GM21619 (cell line): Measurements from ENCODE around the gene AHNAK.
A peak's percentile ranks its signal among the peaks of the same experiment; 100 is the strongest.

Experiments
- ATAC-seq: cut with Tn5 transposase; IDR thresholded peaks from one replicate; pipeline ENCODE4 v1.9.1; 2021; ENCODE audit not compliant: unreplicated experiment

AHNAK gene

DNA sequence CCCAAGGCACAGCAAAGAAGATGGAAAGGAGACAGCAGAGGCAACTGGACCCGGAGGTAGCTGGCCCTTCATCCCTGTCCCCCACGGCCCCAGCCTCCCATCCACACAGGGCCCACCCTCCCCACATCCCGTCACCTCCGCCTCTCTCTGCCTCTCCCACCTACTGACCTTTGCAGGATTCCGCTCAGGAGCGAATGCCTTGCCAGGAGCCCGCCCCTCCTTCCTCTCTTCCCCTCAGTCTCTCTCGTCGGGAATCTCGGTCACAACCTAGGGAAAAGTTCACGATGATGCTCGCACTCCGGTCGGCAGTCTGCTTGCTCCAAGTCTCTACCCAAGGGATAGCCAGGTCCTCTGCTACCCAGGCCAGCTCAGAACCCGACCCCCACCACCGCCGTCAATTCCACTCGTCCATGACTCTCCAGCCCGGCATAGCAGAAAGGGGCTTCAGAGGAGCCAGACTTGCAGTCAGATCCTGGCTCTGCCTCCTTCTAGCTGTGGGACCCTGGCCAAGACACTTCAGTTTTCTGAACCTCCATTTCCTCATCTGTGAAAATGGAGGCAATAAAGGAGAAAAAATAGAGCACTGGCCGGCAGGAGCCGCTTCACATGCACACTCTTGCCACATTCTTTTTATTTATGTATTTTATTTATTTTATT is 10.2 kb downstream of the AHNAK start:
- no peak for ATAC-seq

GRCh38 chr11:62535802-62536201 is 10.8 kb downstream of the AHNAK start:
- ATAC-seq = no peak

DNA sequence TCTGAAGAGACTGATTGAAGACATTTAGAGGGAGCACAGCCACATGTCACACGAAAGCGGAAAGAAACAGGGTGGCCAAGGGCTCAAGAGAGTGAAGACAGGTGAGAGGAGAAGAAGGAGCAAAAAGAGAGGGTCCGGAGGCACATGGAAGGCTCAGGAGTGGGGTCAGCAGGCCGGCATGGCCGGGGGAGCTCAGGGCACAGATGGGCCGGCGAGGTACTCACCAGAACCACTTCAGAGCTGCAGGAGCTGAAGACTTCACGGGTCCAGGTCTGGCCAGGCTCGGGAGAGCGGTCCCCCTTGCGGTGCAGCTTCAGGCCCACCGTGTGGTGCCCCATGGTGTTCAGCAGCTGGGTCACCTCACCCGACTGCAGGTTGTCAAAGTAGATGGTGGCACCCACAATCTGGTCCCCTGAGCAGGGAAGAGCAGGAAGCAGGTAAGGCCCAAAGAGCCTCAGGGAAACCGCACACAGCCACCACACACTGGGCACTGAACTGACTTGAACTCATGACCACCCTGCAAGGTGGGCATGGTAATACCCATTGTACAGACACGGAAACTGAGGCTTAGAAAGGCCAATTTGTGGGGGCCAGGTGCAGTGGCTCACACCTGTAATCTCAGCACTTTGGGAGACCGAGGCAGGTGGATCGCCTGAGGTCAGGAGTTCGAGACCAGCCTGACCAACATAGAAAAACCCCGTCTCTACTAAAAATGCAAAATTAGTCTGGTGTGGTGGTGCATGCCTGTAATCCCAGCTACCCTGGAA is 11.6 kb downstream of the AHNAK start:
- ATAC-seq = no peak

GRCh38 chr11:62532096-62532495 is 14.5 kb downstream of the AHNAK start:
- no peak for ATAC-seq

- no peak for ATAC-seq
Observed at GRCh38 chr11:62516736-62517371, 29.8 kb downstream of the AHNAK start.

GRCh38 chr11:62514151-62514550 is 32.5 kb downstream of the AHNAK start:
- peak; percentile 78 for ATAC-seq

DNA sequence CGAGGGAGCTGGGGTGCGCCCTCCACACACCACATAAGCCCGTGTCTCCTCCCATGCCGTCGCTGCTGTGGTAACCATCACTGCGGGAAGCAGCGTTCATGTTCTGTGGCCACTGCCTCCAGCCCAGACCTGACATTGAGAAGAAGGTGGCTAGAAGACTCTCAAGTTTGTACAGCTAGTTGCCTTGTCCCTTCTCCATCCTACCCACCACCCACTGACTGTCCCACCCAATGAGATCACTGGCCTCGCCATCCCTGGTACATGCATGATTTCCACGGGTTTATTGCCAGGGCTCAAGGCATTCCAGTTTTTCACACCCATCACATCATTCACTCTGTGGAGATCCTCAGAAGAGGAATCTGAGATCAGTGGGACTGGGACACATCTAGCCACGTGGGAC is 33.0 kb downstream of the AHNAK start:
- no peak for ATAC-seq

- ATAC-seq = no peak
Observed at GRCh38 chr11:62512961-62513360, 33.6 kb downstream of the AHNAK start.

GRCh38 chr11:62508336-62509058 is 38.1 kb downstream of the AHNAK start:
- no peak for ATAC-seq

GRCh38 chr11:62507125-62507422 is 39.5 kb downstream of the AHNAK start:
- ATAC-seq = no peak

- ATAC-seq = no peak
Observed at GRCh38 chr11:62506413-62507124, 40.0 kb downstream of the AHNAK start.

DNA sequence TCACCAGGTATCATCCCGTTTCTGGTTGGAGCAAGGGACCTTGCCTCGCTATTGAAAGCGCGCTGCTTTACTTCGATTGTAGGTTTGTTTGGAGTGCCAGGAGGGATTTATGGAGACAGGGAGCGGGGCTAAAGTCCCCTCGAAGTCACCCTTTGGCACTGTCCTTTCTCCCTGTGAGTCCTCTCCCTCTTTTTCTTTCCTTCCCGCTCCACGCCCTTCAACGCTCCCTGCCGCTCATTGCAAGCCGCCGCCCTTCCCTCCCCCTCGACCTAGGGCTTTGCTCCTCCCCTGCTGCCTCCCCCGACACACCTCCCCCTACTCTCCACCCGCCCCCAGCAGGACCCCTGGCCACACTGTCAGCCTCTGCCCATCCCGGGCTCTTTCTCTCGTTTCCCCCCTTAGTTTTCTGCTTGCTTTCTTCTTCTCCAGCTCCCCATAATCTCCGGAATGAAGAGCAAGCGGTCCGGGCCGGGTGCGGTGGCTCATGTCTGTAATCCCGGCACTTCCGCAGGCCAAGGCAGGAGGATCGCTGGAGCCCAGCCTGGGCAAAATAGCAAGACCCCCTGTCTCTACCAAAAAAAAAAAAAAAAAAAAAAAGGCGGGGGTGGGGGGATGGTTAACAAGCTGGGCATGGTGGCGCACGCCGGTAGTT is 41.0 kb downstream of the AHNAK start:
- ATAC-seq = no peak

DNA sequence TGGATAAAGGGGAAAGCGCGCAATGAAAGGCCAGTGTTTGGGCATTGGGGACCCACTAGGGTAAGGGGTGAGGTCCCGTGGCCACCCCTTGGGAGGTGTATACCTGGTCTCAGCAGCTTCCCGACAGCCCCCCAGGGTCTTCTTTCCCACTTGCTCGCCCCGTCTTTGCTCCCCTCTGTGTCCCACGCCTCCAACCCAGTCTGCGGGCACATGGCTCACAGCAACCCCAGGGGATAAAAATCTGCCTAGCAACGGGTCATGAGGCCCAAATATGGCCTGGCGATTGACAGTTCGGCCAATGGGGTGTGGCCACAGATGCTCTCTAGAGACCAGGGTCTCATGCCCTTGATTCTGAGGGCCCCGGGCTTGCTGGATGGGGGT is 41.6 kb downstream of the AHNAK start:
- no peak for ATAC-seq

DNA sequence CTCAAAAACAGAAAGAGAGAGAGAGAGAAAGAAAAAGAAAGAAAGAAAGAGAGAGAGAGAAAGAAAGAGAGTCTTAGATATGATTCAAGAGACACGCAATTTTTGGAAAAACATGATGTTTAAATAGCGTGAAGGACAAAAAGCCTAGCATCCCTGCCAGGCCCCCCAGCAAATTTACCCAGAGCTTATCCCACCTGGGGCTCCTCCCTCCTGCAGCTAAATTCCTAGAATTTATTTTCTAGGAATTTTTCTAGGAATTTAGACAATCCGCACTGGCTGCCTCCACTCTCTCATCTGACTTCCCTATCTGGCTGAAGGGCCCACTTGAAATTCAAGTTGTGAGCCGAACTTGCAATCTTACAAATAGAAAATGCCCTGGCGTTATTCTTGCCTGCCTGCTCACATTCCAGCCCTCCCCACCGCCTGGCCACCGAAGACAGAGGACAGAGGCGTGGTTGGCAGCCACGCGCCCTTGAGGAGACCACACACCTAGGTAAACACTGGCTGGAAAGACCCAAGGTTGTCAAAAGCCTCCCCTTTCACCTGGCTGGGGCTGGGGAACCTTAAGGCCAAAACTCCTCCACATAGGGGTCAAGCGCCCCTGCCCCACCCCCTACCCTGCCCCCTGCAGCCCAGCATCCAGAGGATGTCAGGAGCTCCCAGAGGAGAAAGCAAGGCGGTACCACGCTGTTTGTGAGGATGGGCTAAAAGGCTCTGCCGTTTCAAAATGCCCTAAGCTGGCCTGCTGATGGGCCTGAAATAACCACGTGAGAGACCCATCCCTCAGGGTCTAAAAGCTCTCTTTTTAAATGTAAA is 42.2 kb downstream of the AHNAK start:
- ATAC-seq = no peak

DNA sequence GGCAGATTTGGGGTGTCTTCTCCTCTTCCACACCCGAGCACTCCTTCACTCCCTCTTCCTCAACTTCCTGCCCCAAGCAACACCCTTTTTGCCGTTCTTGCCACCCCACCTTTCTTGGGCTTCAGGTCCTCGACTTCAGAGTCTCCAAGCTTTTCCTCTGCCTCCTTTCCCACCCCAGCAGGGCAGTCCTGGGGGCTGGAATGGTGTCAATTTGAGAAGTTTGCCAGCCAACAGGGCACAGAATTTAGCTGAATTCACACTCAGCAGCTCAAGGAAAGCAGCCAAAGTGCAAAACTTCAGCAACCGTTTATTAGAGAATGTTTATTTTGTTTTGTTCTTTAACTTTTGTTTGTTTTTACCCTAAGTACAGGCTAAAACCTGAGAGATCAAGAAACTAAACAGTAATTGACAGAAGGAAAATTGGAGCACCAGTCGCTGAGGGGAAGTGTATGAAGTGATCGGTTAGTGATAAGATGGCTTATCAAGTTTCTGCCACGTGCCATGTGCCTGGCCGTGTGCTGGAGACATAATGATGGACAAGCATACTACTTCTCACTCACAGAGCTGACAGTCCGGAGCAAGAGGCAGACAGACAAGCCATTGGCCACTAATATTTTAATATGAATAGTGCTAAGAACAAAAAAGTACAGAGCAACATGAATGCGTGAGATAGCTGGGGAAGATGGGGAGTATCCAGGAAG is 44.4 kb downstream of the AHNAK start:
- no peak for ATAC-seq

GRCh38 chr11:62501432-62501891 is 45.1 kb downstream of the AHNAK start:
- no peak for ATAC-seq

GRCh38 chr11:62500650-62501030 is 46.0 kb downstream of the AHNAK start:
- ATAC-seq = no peak

DNA sequence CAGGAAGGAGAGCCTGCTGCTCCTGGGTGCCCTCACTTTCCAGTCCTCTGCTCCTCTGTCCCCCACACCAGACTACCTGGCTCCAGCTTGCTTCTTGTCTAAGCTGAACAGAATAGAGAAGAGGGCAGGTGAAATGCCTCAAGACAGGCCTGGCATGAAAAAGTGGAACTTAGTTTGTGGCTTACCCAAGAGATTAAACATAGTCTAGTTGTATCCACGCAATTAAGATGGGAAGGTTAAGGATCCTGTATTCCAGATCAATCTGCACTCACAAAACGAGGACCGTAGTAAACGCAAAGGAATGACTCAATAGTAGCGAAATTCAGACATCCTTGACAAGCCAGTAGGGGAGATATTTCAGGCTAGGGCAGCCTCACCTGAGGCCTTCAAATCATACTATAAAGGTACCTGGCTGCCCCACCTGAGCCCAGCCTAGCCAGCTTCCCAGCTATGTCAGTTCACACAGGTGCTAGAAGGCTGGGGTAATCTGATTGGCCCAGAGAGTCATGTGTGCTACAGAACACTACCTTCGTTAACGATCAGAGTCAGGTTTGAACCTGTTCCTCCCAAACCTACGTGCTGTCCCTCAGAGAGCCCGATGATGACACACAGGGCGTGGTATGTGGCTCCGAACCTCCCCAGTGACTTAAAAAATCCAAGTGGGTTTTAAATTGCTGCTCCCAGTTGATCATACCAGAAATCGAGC is 46.5 kb downstream of the AHNAK start:
- ATAC-seq = no peak
